ENCODE data around the gene TRIM74.
A peak's percentile ranks its signal among the peaks of the same experiment; 100 is the strongest.
"Not testable (repeated sequence)": the region's sequence is repeated elsewhere in the genome, so short reads cannot be mapped to it uniquely, and the experiment has no call there.

The TRIM74 gene

GRCh38 chr7:72974781-72975180, 5.5 kb upstream of the TRIM74 start:
- H3K9me3 Mint-ChIP-seq; H3K36me3 Mint-ChIP-seq (ENCODE audit: insufficient read depth); H3K27me3 Mint-ChIP-seq; H3K4me3 Mint-ChIP-seq; DNase-seq (ENCODE audit: low spot score in 2 of 2); H3K27ac Mint-ChIP-seq (ENCODE audit: low read depth); ATAC-seq (replicated peaks; ENCODE audit: extremely low read depth, poor library complexity, severe bottlenecking); H3K4me1 Mint-ChIP-seq: not testable (repeated sequence)

GRCh38 chr7:72971505-72971904, 2.2 kb upstream of the TRIM74 start:
- H3K4me3 Mint-ChIP-seq; DNase-seq (ENCODE audit: low spot score in 2 of 2); H3K9me3 Mint-ChIP-seq; H3K27me3 Mint-ChIP-seq; H3K36me3 Mint-ChIP-seq (ENCODE audit: insufficient read depth); H3K4me1 Mint-ChIP-seq; ATAC-seq (replicated peaks; ENCODE audit: extremely low read depth, poor library complexity, severe bottlenecking); H3K27ac Mint-ChIP-seq (ENCODE audit: low read depth): not testable (repeated sequence)

- not testable (repeated sequence) for H3K36me3 Mint-ChIP-seq (ENCODE audit: insufficient read depth); H3K4me3 Mint-ChIP-seq; H3K9me3 Mint-ChIP-seq; H3K27me3 Mint-ChIP-seq; H3K27ac Mint-ChIP-seq (ENCODE audit: low read depth); H3K4me1 Mint-ChIP-seq; DNase-seq (ENCODE audit: low spot score in 2 of 2); ATAC-seq (replicated peaks; ENCODE audit: extremely low read depth, poor library complexity, severe bottlenecking)
Observed at GRCh38 chr7:72969688-72970087, 422 bp upstream of the TRIM74 start.

GRCh38 chr7:72966892-72967291, 2.4 kb downstream of the TRIM74 start:
- not testable (repeated sequence) for H3K27me3 Mint-ChIP-seq; H3K4me3 Mint-ChIP-seq; H3K36me3 Mint-ChIP-seq (ENCODE audit: insufficient read depth); DNase-seq (ENCODE audit: low spot score in 2 of 2); H3K27ac Mint-ChIP-seq (ENCODE audit: low read depth); H3K4me1 Mint-ChIP-seq; ATAC-seq (replicated peaks; ENCODE audit: extremely low read depth, poor library complexity, severe bottlenecking); H3K9me3 Mint-ChIP-seq

GRCh38 chr7:72965186-72965975, 3.9 kb downstream of the TRIM74 start:
- H3K4me3 Mint-ChIP-seq; H3K4me1 Mint-ChIP-seq; H3K36me3 Mint-ChIP-seq (ENCODE audit: insufficient read depth); H3K27me3 Mint-ChIP-seq; DNase-seq (ENCODE audit: low spot score in 2 of 2); H3K27ac Mint-ChIP-seq (ENCODE audit: low read depth); H3K9me3 Mint-ChIP-seq: not testable (repeated sequence)
- ATAC-seq (replicated peaks; ENCODE audit: extremely low read depth, poor library complexity, severe bottlenecking): peak; percentile 79

GRCh38 chr7:72963056-72963455, 6.2 kb downstream of the TRIM74 start:
- not testable (repeated sequence) for ATAC-seq (replicated peaks; ENCODE audit: extremely low read depth, poor library complexity, severe bottlenecking)

GRCh38 chr7:72961346-72961650, 8.0 kb downstream of the TRIM74 start:
- not testable (repeated sequence) for H3K27ac Mint-ChIP-seq (ENCODE audit: low read depth); H3K9me3 Mint-ChIP-seq; ATAC-seq (replicated peaks; ENCODE audit: extremely low read depth, poor library complexity, severe bottlenecking); H3K4me3 Mint-ChIP-seq; H3K27me3 Mint-ChIP-seq; H3K36me3 Mint-ChIP-seq (ENCODE audit: insufficient read depth); H3K4me1 Mint-ChIP-seq; DNase-seq (ENCODE audit: low spot score in 2 of 2)

More at GRCh38 chr7:72963056-72963455, 6.2 kb downstream of the TRIM74 start:
- not testable (repeated sequence) for DNase-seq (ENCODE audit: low spot score in 2 of 2); H3K27ac Mint-ChIP-seq (ENCODE audit: low read depth); H3K27me3 Mint-ChIP-seq; H3K36me3 Mint-ChIP-seq (ENCODE audit: insufficient read depth); H3K9me3 Mint-ChIP-seq; H3K4me1 Mint-ChIP-seq; H3K4me3 Mint-ChIP-seq

- not testable (repeated sequence) for H3K4me1 Mint-ChIP-seq; H3K27me3 Mint-ChIP-seq; H3K9me3 Mint-ChIP-seq; H3K4me3 Mint-ChIP-seq; H3K36me3 Mint-ChIP-seq (ENCODE audit: insufficient read depth); ATAC-seq (replicated peaks; ENCODE audit: extremely low read depth, poor library complexity, severe bottlenecking); H3K27ac Mint-ChIP-seq (ENCODE audit: low read depth); DNase-seq (ENCODE audit: low spot score in 2 of 2)
Observed at GRCh38 chr7:72960626-72961345, 8.5 kb downstream of the TRIM74 start.

- H3K27ac Mint-ChIP-seq (ENCODE audit: low read depth); H3K27me3 Mint-ChIP-seq; H3K4me3 Mint-ChIP-seq; H3K36me3 Mint-ChIP-seq (ENCODE audit: insufficient read depth); DNase-seq (ENCODE audit: low spot score in 2 of 2); ATAC-seq (replicated peaks; ENCODE audit: extremely low read depth, poor library complexity, severe bottlenecking); H3K4me1 Mint-ChIP-seq; H3K9me3 Mint-ChIP-seq: not testable (repeated sequence)
Observed at GRCh38 chr7:72960029-72960428, 9.2 kb downstream of the TRIM74 start.

- H3K9me3 Mint-ChIP-seq; H3K27me3 Mint-ChIP-seq; H3K36me3 Mint-ChIP-seq (ENCODE audit: insufficient read depth); H3K27ac Mint-ChIP-seq (ENCODE audit: low read depth); H3K4me1 Mint-ChIP-seq; DNase-seq (ENCODE audit: low spot score in 2 of 2): not testable (repeated sequence)
- H3K4me3 Mint-ChIP-seq: peak overlapping the region; percentile 74
- ATAC-seq (replicated peaks; ENCODE audit: extremely low read depth, poor library complexity, severe bottlenecking): peak; percentile 96
Observed at GRCh38 chr7:72954563-72955198, 14.6 kb downstream of the TRIM74 start.

- not testable (repeated sequence) for H3K27ac Mint-ChIP-seq (ENCODE audit: low read depth); DNase-seq (ENCODE audit: low spot score in 2 of 2); H3K36me3 Mint-ChIP-seq (ENCODE audit: insufficient read depth); H3K4me1 Mint-ChIP-seq; H3K4me3 Mint-ChIP-seq; H3K27me3 Mint-ChIP-seq; H3K9me3 Mint-ChIP-seq
- ATAC-seq (replicated peaks; ENCODE audit: extremely low read depth, poor library complexity, severe bottlenecking): peak; percentile 53
Observed at GRCh38 chr7:72953901-72954562, 15.2 kb downstream of the TRIM74 start.

- not testable (repeated sequence) for H3K27ac Mint-ChIP-seq (ENCODE audit: low read depth); H3K27me3 Mint-ChIP-seq; H3K9me3 Mint-ChIP-seq; H3K4me3 Mint-ChIP-seq; H3K36me3 Mint-ChIP-seq (ENCODE audit: insufficient read depth); DNase-seq (ENCODE audit: low spot score in 2 of 2); H3K4me1 Mint-ChIP-seq; ATAC-seq (replicated peaks; ENCODE audit: extremely low read depth, poor library complexity, severe bottlenecking)
Observed at GRCh38 chr7:72950432-72950831, 18.8 kb downstream of the TRIM74 start.

Data from central memory CD8-positive, alpha-beta T cell (primary cell).